ENCODE results near the gene DPM1. TPM values are rescaled to one million over a fixed set of nuclear protein-coding genes. Genes with fewer than 3 reads are reported as not detected.

DPM1 gene
- polyA plus RNA-seq, 1 of the 3 experiments (the other 2 are of a cell fraction), result 72.1 TPM

DNA sequence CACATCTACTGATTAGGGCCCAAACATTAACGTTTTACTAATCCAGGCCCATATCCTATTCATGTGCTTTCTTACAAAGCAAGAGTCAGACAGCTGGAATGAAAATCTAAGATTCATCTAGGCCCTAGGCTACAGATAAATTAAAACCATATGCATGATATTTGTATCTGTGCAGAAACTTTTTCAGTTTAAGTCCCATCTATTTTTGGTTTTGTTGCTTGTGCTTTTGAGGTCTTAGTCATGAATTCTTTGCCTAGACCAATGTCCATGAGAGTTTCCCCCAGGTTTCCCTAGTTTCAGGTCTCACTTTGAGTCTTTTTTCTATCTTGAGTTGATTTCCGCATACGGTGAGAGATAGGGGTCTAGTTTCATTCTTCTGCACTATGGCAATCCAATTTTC is 47.3 kb downstream of the DPM1 start (continued):
- TF ChIP-seq, protein P1, sequence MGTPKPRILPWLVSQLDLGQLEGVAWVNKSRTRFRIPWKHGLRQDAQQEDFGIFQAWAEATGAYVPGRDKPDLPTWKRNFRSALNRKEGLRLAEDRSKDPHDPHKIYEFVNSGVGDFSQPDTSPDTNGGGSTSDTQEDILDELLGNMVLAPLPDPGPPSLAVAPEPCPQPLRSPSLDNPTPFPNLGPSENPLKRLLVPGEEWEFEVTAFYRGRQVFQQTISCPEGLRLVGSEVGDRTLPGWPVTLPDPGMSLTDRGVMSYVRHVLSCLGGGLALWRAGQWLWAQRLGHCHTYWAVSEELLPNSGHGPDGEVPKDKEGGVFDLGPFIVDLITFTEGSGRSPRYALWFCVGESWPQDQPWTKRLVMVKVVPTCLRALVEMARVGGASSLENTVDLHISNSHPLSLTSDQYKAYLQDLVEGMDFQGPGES (IDR thresholded peaks at IDR 0.05; ENCODE audit: low read depth, low read length), result no peak
- TF ChIP-seq TAF1 (IDR thresholded peaks at IDR 0.05; ENCODE audit: borderline replicate concordance, low read depth, low read length) (no peak), RCOR1 (IDR thresholded peaks at IDR 0.05; ENCODE audit: low read length) (peak; percentile 60; the same call in 1 of the 2 replicates), YY1 (IDR thresholded peaks at IDR 0.05; ENCODE audit: low read depth) (no peak), RAD21 (IDR thresholded peaks at IDR 0.05; ENCODE audit: low read length) (no peak), MEF2A (IDR thresholded peaks at IDR 0.05; ENCODE audit: borderline replicate concordance, low read depth) (peak; percentile 87), SMC3 (IDR thresholded peaks at IDR 0.05; ENCODE audit: low read depth, low read length) (no peak), GATA2 (CRISPR knock-in tag; IDR thresholded peaks at IDR 0.05) (peak; percentile 46; the same call in 1 of the 2 replicates), NFIC (IDR thresholded peaks at IDR 0.05; ENCODE audit: borderline replicate concordance) (peak; percentile 43; the same call in 1 of the 2 replicates), EP300 (IDR thresholded peaks at IDR 0.05; ENCODE audit: borderline replicate concordance in 1 of 2, low read depth in 1 of 2, low read length in 1 of 2) (peak; percentile 30 to 70; a peak in 3 of 4 replicates), CHD2 (IDR thresholded peaks at IDR 0.05; ENCODE audit: low read length, partially characterized antibody) (no peak), FOSL2 (IDR thresholded peaks at IDR 0.05; ENCODE audit: borderline replicate concordance, low read depth) (peak; percentile 51; the same call in 1 of the 2 replicates), RXRA (IDR thresholded peaks at IDR 0.05; ENCODE audit: borderline replicate concordance, low read depth) (no peak), SIN3A (IDR thresholded peaks at IDR 0.05; ENCODE audit: borderline replicate concordance, low read depth, low read length) (no peak), MXI1 (IDR thresholded peaks at IDR 0.05; ENCODE audit: low read depth, low read length) (peak; percentile 40; the same call in 1 of the 2 replicates)
- TF ChIP-seq, protein P2, sequence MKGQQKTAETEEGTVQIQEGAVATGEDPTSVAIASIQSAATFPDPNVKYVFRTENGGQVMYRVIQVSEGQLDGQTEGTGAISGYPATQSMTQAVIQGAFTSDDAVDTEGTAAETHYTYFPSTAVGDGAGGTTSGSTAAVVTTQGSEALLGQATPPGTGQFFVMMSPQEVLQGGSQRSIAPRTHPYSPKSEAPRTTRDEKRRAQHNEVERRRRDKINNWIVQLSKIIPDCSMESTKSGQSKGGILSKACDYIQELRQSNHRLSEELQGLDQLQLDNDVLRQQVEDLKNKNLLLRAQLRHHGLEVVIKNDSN (IDR thresholded peaks at IDR 0.05; ENCODE audit: borderline replicate concordance, low read depth), result no peak
- TF ChIP-seq, protein P3, sequence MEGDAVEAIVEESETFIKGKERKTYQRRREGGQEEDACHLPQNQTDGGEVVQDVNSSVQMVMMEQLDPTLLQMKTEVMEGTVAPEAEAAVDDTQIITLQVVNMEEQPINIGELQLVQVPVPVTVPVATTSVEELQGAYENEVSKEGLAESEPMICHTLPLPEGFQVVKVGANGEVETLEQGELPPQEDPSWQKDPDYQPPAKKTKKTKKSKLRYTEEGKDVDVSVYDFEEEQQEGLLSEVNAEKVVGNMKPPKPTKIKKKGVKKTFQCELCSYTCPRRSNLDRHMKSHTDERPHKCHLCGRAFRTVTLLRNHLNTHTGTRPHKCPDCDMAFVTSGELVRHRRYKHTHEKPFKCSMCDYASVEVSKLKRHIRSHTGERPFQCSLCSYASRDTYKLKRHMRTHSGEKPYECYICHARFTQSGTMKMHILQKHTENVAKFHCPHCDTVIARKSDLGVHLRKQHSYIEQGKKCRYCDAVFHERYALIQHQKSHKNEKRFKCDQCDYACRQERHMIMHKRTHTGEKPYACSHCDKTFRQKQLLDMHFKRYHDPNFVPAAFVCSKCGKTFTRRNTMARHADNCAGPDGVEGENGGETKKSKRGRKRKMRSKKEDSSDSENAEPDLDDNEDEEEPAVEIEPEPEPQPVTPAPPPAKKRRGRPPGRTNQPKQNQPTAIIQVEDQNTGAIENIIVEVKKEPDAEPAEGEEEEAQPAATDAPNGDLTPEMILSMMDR (IDR thresholded peaks at IDR 0.05), result no peak
- TF ChIP-seq, protein P4, sequence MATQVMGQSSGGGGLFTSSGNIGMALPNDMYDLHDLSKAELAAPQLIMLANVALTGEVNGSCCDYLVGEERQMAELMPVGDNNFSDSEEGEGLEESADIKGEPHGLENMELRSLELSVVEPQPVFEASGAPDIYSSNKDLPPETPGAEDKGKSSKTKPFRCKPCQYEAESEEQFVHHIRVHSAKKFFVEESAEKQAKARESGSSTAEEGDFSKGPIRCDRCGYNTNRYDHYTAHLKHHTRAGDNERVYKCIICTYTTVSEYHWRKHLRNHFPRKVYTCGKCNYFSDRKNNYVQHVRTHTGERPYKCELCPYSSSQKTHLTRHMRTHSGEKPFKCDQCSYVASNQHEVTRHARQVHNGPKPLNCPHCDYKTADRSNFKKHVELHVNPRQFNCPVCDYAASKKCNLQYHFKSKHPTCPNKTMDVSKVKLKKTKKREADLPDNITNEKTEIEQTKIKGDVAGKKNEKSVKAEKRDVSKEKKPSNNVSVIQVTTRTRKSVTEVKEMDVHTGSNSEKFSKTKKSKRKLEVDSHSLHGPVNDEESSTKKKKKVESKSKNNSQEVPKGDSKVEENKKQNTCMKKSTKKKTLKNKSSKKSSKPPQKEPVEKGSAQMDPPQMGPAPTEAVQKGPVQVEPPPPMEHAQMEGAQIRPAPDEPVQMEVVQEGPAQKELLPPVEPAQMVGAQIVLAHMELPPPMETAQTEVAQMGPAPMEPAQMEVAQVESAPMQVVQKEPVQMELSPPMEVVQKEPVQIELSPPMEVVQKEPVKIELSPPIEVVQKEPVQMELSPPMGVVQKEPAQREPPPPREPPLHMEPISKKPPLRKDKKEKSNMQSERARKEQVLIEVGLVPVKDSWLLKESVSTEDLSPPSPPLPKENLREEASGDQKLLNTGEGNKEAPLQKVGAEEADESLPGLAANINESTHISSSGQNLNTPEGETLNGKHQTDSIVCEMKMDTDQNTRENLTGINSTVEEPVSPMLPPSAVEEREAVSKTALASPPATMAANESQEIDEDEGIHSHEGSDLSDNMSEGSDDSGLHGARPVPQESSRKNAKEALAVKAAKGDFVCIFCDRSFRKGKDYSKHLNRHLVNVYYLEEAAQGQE (IDR thresholded peaks at IDR 0.05; ENCODE audit: low read depth, low read length), result no peak
- TF ChIP-seq, protein P5, sequence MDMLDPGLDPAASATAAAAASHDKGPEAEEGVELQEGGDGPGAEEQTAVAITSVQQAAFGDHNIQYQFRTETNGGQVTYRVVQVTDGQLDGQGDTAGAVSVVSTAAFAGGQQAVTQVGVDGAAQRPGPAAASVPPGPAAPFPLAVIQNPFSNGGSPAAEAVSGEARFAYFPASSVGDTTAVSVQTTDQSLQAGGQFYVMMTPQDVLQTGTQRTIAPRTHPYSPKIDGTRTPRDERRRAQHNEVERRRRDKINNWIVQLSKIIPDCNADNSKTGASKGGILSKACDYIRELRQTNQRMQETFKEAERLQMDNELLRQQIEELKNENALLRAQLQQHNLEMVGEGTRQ (IDR thresholded peaks at IDR 0.05; ENCODE audit: borderline replicate concordance, low read depth, low read length), result no peak
- TF ChIP-seq, protein P6, sequence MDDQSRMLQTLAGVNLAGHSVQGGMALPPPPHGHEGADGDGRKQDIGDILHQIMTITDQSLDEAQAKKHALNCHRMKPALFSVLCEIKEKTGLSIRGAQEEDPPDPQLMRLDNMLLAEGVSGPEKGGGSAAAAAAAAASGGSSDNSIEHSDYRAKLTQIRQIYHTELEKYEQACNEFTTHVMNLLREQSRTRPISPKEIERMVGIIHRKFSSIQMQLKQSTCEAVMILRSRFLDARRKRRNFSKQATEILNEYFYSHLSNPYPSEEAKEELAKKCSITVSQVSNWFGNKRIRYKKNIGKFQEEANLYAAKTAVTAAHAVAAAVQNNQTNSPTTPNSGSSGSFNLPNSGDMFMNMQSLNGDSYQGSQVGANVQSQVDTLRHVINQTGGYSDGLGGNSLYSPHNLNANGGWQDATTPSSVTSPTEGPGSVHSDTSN (IDR thresholded peaks at IDR 0.05), result peak; percentile 29; the same call in 1 of the 2 replicates

Measured in SK-N-SH (cell line).